Fibroblast of mammary gland (primary cell): Measurements from ENCODE around the gene PDE4B.

Experiments
- DNase-seq: peaks from one replicate; pipeline ENCODE4 v3.0.0-alpha.2; 2010; ENCODE audit warnings: low read depth
- H3K4me3 ChIP-seq: 2 replicates; pipeline ENCODE4 v1.5.1; 2011; ENCODE audit warnings: low read depth, mild to moderate bottlenecking, low read length, moderate library complexity; ENCODE audit not compliant: control insufficient read depth
- CTCF ChIP-seq: conservative IDR thresholded peaks from 2 replicates; pipeline ENCODE4 v1.5.1; 2011; ENCODE audit warnings: low read depth, low read length, inconsistent platforms; ENCODE audit not compliant: control insufficient read depth, insufficient read depth

Gene PDE4B

GRCh38 chr1:66397192-66397591, 604.5 kb downstream of the PDE4B start:
- TF ChIP-seq CTCF, result no peak
- no peak for DNase-seq
- no peak overlapping the region for H3K4me3 ChIP-seq

GRCh38 chr1:66399888-66400529, 607.3 kb downstream of the PDE4B start:
- TF ChIP-seq CTCF, result no peak
- H3K4me3 ChIP-seq, result no peak overlapping the region
- peak; percentile 18 for DNase-seq

GRCh38 chr1:66400660-66401059, 608.0 kb downstream of the PDE4B start:
- no peak overlapping the region for H3K4me3 ChIP-seq
- no peak for TF ChIP-seq CTCF
- DNase-seq, result no peak

GRCh38 chr1:66401244-66401643, 608.5 kb downstream of the PDE4B start:
- DNase-seq, result no peak
- no peak for TF ChIP-seq CTCF
- no peak overlapping the region for H3K4me3 ChIP-seq

GRCh38 chr1:66402194-66402593, 609.5 kb downstream of the PDE4B start:
- peak; percentile 90 for DNase-seq
- H3K4me3 ChIP-seq, result no peak overlapping the region
- no peak for TF ChIP-seq CTCF

GRCh38 chr1:66403007-66403731, 610.5 kb downstream of the PDE4B start:
- peak; percentile 2 for TF ChIP-seq CTCF
- peak; percentile 40 for DNase-seq
- H3K4me3 ChIP-seq, result no peak overlapping the region
